ENCODE measurements around the gene TOPBP1.

- TF ChIP-seq, protein P1, sequence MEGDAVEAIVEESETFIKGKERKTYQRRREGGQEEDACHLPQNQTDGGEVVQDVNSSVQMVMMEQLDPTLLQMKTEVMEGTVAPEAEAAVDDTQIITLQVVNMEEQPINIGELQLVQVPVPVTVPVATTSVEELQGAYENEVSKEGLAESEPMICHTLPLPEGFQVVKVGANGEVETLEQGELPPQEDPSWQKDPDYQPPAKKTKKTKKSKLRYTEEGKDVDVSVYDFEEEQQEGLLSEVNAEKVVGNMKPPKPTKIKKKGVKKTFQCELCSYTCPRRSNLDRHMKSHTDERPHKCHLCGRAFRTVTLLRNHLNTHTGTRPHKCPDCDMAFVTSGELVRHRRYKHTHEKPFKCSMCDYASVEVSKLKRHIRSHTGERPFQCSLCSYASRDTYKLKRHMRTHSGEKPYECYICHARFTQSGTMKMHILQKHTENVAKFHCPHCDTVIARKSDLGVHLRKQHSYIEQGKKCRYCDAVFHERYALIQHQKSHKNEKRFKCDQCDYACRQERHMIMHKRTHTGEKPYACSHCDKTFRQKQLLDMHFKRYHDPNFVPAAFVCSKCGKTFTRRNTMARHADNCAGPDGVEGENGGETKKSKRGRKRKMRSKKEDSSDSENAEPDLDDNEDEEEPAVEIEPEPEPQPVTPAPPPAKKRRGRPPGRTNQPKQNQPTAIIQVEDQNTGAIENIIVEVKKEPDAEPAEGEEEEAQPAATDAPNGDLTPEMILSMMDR (IDR thresholded peaks at IDR 0.05; ENCODE audit: low read length) = no peak
- TF ChIP-seq EZH2 (IDR thresholded peaks at IDR 0.05; ENCODE audit: borderline replicate concordance, low read length) = no peak
Observed at GRCh38 chr3:133649486-133650068, 12.2 kb downstream of the TOPBP1 start.

All from OCI-LY1 (cell line).